Activated T-cell treated with anti-CD3 and anti-CD28 coated beads, Interleukin-2, amount 50 U/mL, for 1 hour (primary cell): ENCODE data around the gene ZNF292.
"Not testable (repeated sequence)": the region's sequence is repeated elsewhere in the genome, so short reads cannot be mapped to it uniquely, and the experiment has no call there.

Source experiments
- DNase-seq: peaks from one replicate; pipeline ENCODE4 v3.0.0-alpha.2; 2020

ZNF292 gene

GRCh38 chr6:87282743-87283142 is 127.4 kb downstream of the ZNF292 start:
- DNase-seq = no peak

DNA sequence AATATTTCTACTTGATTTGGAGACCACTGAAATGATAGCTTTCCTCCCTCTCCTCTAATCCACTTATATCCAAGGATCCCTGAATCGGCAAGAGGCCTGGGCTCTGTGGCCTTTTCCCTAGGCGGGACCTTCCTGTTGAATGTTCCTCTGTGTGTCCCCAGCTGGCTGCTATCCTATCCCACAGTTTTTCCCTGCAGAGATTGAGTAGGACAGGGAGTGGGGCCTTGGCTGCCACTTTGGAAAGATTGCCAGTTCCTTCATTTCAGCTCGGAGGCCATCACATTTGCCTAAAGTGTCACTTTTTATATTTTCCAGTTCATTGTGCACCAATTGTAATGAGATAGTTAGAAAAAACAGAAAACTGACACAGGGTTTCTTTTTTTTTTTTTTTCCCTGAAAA is 128.1 kb downstream of the ZNF292 start:
- DNase-seq = no peak

GRCh38 chr6:87287251-87287650 is 131.9 kb downstream of the ZNF292 start:
- DNase-seq = no peak

GRCh38 chr6:87289571-87289970 is 134.2 kb downstream of the ZNF292 start:
- DNase-seq = no peak

DNA sequence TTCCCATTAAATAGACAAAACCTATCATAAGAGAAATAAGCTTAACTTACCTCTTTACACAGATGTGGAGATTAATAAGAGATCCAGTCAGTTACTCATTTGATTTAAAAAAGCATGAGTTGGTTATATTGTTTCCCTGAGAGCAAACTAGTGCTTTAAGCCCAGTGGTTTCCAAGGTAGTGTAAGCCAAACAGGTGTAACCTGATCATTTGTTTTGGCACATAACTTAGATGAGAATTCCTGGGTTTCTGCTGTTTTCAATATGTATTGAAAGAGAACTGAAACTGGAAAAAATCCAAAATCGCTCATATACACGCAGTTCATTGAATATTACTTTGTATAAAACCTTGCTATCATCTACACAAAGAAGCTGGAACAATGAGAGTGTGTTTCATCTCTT is 136.5 kb downstream of the ZNF292 start:
- DNase-seq = no peak

DNA sequence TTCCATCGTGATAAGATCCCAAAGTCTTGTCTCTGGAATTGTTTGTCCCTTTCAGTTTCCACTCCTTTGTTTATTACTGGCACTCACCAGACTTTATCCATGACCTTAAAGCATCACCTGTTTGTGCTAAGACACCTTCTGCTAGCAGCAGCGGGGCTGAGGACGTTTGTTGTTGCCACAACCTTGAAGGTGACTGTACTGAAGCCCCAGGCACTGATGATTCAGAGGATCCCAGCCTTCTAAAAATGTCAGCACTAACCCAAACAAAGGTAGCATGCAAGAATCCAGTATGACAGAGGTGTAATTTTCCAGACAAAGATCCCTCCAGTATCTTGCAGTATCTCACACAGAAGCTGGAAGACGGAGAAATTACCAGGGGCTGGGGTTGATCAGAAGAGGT is 138.2 kb downstream of the ZNF292 start:
- no peak for DNase-seq

DNA sequence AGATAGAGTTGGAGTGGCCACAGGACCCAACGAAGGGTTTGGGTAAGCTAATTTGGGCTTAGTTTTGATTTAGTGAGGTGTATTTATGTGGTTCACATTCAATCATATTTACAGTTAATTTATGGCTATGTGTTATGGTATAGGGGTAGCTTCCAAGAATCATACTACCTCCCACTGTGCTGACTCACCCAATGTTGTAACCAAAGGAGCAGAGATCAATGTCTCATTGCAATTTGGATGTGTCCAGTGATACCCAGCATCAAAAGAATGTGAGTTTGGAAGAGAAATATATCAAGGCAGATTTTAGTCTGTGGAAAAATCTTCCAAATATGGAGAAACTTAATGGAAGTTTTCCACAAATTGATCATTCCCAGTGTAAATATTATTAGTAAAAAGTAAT is 141.8 kb downstream of the ZNF292 start:
- DNase-seq = no peak

DNA sequence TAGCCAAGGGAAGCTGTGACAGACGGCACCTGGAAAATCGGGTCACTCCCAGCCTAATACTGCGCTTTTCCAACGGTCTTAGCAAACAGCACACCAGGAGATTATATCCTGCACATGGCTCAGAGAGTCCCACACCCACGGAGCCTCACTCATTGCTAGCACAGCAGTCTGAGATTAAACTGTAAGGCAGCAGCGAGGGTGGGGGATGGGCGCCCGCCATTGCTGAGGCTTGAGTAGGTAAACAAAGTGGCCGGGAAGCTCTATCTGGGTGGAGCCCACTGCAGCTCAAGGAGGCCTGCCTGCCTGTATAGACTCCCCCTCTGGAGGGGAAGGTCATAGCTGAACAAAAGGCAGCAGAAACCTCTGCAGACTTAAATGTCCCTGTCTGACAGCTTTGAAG is 145.9 kb downstream of the ZNF292 start:
- not testable (repeated sequence) for DNase-seq

- DNase-seq = no peak
Observed at GRCh38 chr6:87308970-87309369, 153.6 kb downstream of the ZNF292 start.

GRCh38 chr6:87312860-87313259 is 157.5 kb downstream of the ZNF292 start:
- no peak for DNase-seq
